Measurements from ENCODE around the gene IFT27. TPM values are rescaled to one million over a fixed set of nuclear protein-coding genes. Genes with fewer than 3 reads are reported as not detected.

Gene IFT27
- total RNA-seq, 4 donors from 2014 or later = 5.8 to 22.7 (median 12.9) TPM

GRCh38 chr22:36769541-36770512 lies 6.1 kb downstream of the IFT27 start:
- intact Hi-C loops (cut with DNase I; ENCODE audit: low total_unique reads) (loop anchor here (10.0 kb wide), 1 partner anchor 435 kb away; no protein-coding TSS in a partner anchor), in situ Hi-C loops (cut with MboI; ENCODE audit: low pct_ligation_motif_present in 1 of 4, low pct_unique_long_range_greater_than_20kb in 1 of 4, low sequenced_read_pairs in 3 of 4) (loop anchor here in 2 of 4 donors (10.0 to 25.0 kb wide), 2 partner anchors 205 to 233 kb away; partner anchors contain the start of gene EIF3D (in 1 of the 2))
- H3K4me1 ChIP-seq = peaks cover 0 to 1% (median under 1%) of the 10 kb centered on the region in 4 donors
- TF ChIP-seq CTCF (IDR thresholded peaks at IDR 0.05) (no peak), POLR2A (IDR thresholded peaks at IDR 0.05) (no peak), POLR2AphosphoS5 (IDR thresholded peaks at IDR 0.05) (no peak), EP300 (IDR thresholded peaks at IDR 0.05; ENCODE audit: low read depth) (no peak)
- no peaks in the 10 kb centered on the region for H3K36me3 ChIP-seq
- H3K9me3 ChIP-seq = no peaks in the 10 kb centered on the region
- no peak for DNase-seq
- 80 to 87% methylated on average over 8 to 23 of the region's 23 CpGs for WGBS, 2 donors (ENCODE audit: low coverage in 1 of 2)
- no peak overlapping the region for H3K27ac ChIP-seq
- no peaks in the 10 kb centered on the region for H3K27me3 ChIP-seq
- no peak overlapping the region for H3K4me3 ChIP-seq

- no peak for DNase-seq
- Histone ChIP-seq H3K27me3 (no peaks in the 10 kb centered on the region), H3K36me3 (no peaks in the 10 kb centered on the region), H3K9me3 (no peaks in the 10 kb centered on the region), H3K27ac (no peak overlapping the region), H3K4me3 (no peak overlapping the region), H3K4me1 (no peaks in the 10 kb centered on the region)
- intact Hi-C loops (cut with DNase I; ENCODE audit: low total_unique reads) = loop anchor here (10.0 kb wide), 1 partner anchor 436 kb away; no protein-coding TSS in a partner anchor
- in situ Hi-C loops (cut with MboI; ENCODE audit: low pct_ligation_motif_present in 1 of 4, low pct_unique_long_range_greater_than_20kb in 1 of 4, low sequenced_read_pairs in 3 of 4) = loop anchor here in 1 of 4 donors (25.0 kb wide), 1 partner anchor 231 kb away; the partner anchor contains the start of gene EIF3D
- 91 to 96% methylated on average over 6 to 13 of the region's 13 CpGs for WGBS, 2 donors (ENCODE audit: low coverage in 1 of 2)
- no peak for TF ChIP-seq EP300 (IDR thresholded peaks at IDR 0.05; ENCODE audit: low read depth)
- no peak for TF ChIP-seq CTCF (IDR thresholded peaks at IDR 0.05)
- TF ChIP-seq POLR2A (IDR thresholded peaks at IDR 0.05) = no peak
- no peak for TF ChIP-seq POLR2AphosphoS5 (IDR thresholded peaks at IDR 0.05)
These were observed 7.3 kb downstream of the IFT27 start for GRCh38 chr22:36768616-36769015.

GRCh38 chr22:36768141-36768540 lies 7.8 kb downstream of the IFT27 start:
- intact Hi-C loops (cut with DNase I; ENCODE audit: low total_unique reads) (loop anchor here (10.0 kb wide), 1 partner anchor 437 kb away; no protein-coding TSS in a partner anchor), in situ Hi-C loops (cut with MboI; ENCODE audit: low pct_ligation_motif_present in 1 of 4, low pct_unique_long_range_greater_than_20kb in 1 of 4, low sequenced_read_pairs in 3 of 4) (loop anchor here in 1 of 4 donors (25.0 kb wide), 1 partner anchor 231 kb away; the partner anchor contains the start of gene EIF3D)
- WGBS, 2 donors (ENCODE audit: low coverage in 1 of 2) = 98% methylated on average over 5 of the region's 5 CpGs; no CpG with 5 or more reads in 1 of the 2 donors
- no peak for DNase-seq
- H3K9me3 ChIP-seq = no peaks in the 10 kb centered on the region
- no peaks in the 10 kb centered on the region for H3K27me3 ChIP-seq
- peaks cover 0 to 2% (median 0%) of the 10 kb centered on the region in 4 donors for H3K4me1 ChIP-seq
- no peak overlapping the region for H3K4me3 ChIP-seq
- H3K27ac ChIP-seq = no peak overlapping the region
- no peaks in the 10 kb centered on the region for H3K36me3 ChIP-seq
- TF ChIP-seq POLR2AphosphoS5 (IDR thresholded peaks at IDR 0.05) (no peak), EP300 (IDR thresholded peaks at IDR 0.05; ENCODE audit: low read depth) (no peak), CTCF (IDR thresholded peaks at IDR 0.05) (no peak)

All from transverse colon (tissue), 4 donors.